Left ventricle myocardium inferior (tissue), 1 donor: Measurements from ENCODE around the gene DRD2. TPM values are rescaled to one million over a fixed set of nuclear protein-coding genes. Genes with fewer than 3 reads are reported as not detected.

Experiments used
- DNase-seq: peaks from one replicate; pipeline ENCODE4 v3.0.0-alpha.2; 2020
- H3K27ac ChIP-seq: fragments of 200-600 bp; replicated peaks from 2 replicates; pipeline ENCODE4 v1.8.0; 2021
- H3K27me3 ChIP-seq: fragments of 200-600 bp; 2 replicates; pipeline ENCODE4 v1.8.0; 2021; ENCODE audit warnings: low read depth
- H3K36me3 ChIP-seq: fragments of 200-600 bp; 2 replicates; pipeline ENCODE4 v1.8.0; 2021
- H3K4me1 ChIP-seq: fragments of 200-600 bp; 2 replicates; pipeline ENCODE4 v1.8.0; 2021
- H3K4me3 ChIP-seq: fragments of 200-600 bp; 2 replicates; pipeline ENCODE4 v1.8.0; 2021; ENCODE audit warnings: mild to moderate bottlenecking, moderate library complexity
- H3K9me3 ChIP-seq: fragments of 200-600 bp; replicated peaks from 2 replicates; pipeline ENCODE4 v1.8.0; 2021
- intact Hi-C: fragments of 100-400 bp; cut with micrococcal nuclease; formaldehyde crosslinking; loops from one replicate; pipeline ENCODE4 v1.11.0; 2022
- total RNA-seq: library from RNA; stranded (reverse); fragmentation: NEBNext Ultra II Directional; extraction: Animal tissue kit (Norgen Biotek cat#: 25700); gene quantifications from one replicate; pipeline ENCODE4 v1.2.1, GENCODE V29; 2021
- TF ChIP-seq, protein P1 (sequence below): fragments of 200-600 bp; IDR thresholded peaks from 2 replicates; pipeline ENCODE4 v1.8.0; 2021; ENCODE audit warnings: antibody characterized with exemption, mild to moderate bottlenecking, borderline replicate concordance
- donor health status: DM: no; HTN: yes; CAD: no; lungs with severe emphysema.

The DRD2 gene
- total RNA-seq, 1 donor from 2014 or later, result not detected

DNA sequence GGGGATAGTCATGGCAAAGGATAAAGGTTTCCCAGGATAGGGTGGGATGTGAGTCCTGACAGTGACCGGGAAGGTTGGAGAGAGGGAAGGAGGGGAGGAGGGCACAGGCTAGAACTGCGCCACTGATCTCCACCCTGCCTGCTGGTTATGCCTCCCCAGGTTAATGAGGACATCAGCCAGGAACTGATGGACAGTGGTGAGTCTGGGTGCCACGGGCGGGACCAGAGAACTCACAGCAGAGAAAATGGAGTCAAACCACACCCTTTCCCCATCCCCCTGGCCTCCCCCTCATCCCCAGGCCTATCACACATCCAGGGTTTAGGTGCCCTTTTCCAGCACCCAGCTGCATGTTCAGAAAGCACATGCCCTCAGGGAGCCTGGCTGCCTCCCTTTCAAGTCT is 77.4 kb downstream of the DRD2 start:
- Histone ChIP-seq H3K27me3 (no peaks in the 10 kb centered on the region), H3K27ac (no peak overlapping the region), H3K4me3 (no peak overlapping the region), H3K4me1 (no peaks in the 10 kb centered on the region), H3K9me3 (no peaks in the 10 kb centered on the region), H3K36me3 (no peaks in the 10 kb centered on the region)
- TF ChIP-seq, protein P1, sequence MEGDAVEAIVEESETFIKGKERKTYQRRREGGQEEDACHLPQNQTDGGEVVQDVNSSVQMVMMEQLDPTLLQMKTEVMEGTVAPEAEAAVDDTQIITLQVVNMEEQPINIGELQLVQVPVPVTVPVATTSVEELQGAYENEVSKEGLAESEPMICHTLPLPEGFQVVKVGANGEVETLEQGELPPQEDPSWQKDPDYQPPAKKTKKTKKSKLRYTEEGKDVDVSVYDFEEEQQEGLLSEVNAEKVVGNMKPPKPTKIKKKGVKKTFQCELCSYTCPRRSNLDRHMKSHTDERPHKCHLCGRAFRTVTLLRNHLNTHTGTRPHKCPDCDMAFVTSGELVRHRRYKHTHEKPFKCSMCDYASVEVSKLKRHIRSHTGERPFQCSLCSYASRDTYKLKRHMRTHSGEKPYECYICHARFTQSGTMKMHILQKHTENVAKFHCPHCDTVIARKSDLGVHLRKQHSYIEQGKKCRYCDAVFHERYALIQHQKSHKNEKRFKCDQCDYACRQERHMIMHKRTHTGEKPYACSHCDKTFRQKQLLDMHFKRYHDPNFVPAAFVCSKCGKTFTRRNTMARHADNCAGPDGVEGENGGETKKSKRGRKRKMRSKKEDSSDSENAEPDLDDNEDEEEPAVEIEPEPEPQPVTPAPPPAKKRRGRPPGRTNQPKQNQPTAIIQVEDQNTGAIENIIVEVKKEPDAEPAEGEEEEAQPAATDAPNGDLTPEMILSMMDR, result no peak
- intact Hi-C loops, result no loop called here
- DNase-seq, result no peak

DNA sequence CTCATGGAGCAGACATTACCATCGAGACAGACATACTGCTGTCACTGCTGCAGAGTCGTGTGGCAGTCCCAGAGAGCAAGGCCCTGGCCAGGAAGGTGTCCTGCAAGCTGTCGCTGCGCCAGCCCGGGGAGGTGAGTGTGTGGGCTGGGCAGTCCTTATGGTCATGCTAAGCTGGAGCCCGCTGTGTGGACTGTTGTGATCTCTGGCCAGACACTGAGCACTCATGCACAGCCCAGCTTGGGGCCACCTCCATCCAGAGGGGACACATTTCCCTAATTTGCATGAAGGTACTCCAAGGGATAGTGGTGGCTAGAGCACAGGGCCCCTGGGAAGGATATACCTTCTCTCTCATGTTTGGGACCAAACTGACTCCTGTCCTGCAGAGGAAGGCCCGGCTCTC is 78.0 kb downstream of the DRD2 start:
- intact Hi-C loops, result no loop called here
- no peak for DNase-seq

DNA sequence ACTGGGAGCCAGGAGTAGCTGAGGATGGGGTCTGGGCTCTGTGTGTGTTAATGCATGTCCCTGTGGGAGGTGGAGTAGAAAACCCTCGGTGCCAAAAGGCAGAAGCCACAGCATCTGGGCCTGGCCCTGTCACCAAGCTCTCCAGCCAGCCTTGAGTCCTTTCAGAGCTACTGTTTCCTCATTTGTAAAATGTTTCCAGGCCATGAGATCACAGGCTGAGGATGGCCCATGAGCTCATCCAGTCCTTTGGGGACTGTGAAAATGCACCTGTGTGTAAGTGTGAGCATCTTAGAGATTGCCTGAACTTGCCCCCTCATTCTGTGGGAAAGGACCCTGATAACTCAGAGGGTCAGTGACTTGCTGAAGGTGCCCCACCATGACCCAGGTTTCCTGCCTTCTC is 78.5 kb downstream of the DRD2 start:
- Histone ChIP-seq H3K27me3 (no peaks in the 10 kb centered on the region), H3K9me3 (no peaks in the 10 kb centered on the region), H3K4me3 (no peak overlapping the region), H3K4me1 (no peaks in the 10 kb centered on the region), H3K27ac (no peak overlapping the region), H3K36me3 (no peaks in the 10 kb centered on the region)
- intact Hi-C loops, result no loop called here
- DNase-seq, result no peak
- TF ChIP-seq, protein P1, result no peak

More for the DNA sequence above, 78.0 kb downstream of the DRD2 start:
- no peaks in the 10 kb centered on the region for H3K9me3 ChIP-seq
- H3K27ac ChIP-seq, result no peak overlapping the region
- H3K27me3 ChIP-seq, result no peaks in the 10 kb centered on the region
- H3K4me1 ChIP-seq, result no peaks in the 10 kb centered on the region
- no peak overlapping the region for H3K4me3 ChIP-seq
- TF ChIP-seq, protein P1, result no peak
- no peaks in the 10 kb centered on the region for H3K36me3 ChIP-seq

- no peak overlapping the region for H3K27ac ChIP-seq
- H3K4me3 ChIP-seq, result no peak overlapping the region
- TF ChIP-seq, protein P1, result no peak
- H3K4me1 ChIP-seq, result no peaks in the 10 kb centered on the region
- no peak for DNase-seq
- H3K27me3 ChIP-seq, result peaks cover 4% of the 10 kb centered on the region
- H3K36me3 ChIP-seq, result no peaks in the 10 kb centered on the region
- H3K9me3 ChIP-seq, result no peaks in the 10 kb centered on the region
- intact Hi-C loops, result no loop called here
Observed at GRCh38 chr11:113395782-113396336, 79.3 kb downstream of the DRD2 start.

- intact Hi-C loops, result no loop called here
- Histone ChIP-seq H3K9me3 (no peaks in the 10 kb centered on the region), H3K27me3 (peaks cover 14% of the 10 kb centered on the region), H3K36me3 (no peaks in the 10 kb centered on the region), H3K4me1 (no peaks in the 10 kb centered on the region), H3K27ac (no peak overlapping the region), H3K4me3 (no peak overlapping the region)
- TF ChIP-seq, protein P1, result no peak
- no peak for DNase-seq
Observed at GRCh38 chr11:113394919-113395318, 80.3 kb downstream of the DRD2 start.
